ENCODE data around the gene DMRTC1B. TPM values are rescaled to one million over a fixed set of nuclear protein-coding genes. Genes with fewer than 3 reads are reported as not detected.
"Not testable (repeated sequence)": the region's sequence is repeated elsewhere in the genome, so short reads cannot be mapped to it uniquely, and the experiment has no call there.

DMRTC1B gene
- total RNA-seq: 1 to 10 TPM in 3 of 4 donors, not detected in 1; 1.7 to 2.8 (median 2.1) TPM

- intact Hi-C loops (cut with DNase I); H3K9me3 ChIP-seq; DNase-seq: not testable (repeated sequence)
Observed at GRCh38 chrX:72776653-72777466, at the start of gene DMRTC1B. Gene DMRTC1B (plus strand): TSS chrX:72776890. CDS start chrX:72845136, 68,246 bp downstream.

GRCh38 chrX:72727846-72728245 lies 48.8 kb upstream of the DMRTC1B start:
- no peak for TF ChIP-seq POLR2A (IDR thresholded peaks at IDR 0.05)
- intact Hi-C loops (cut with DNase I): no loop called here
- H3K9me3 ChIP-seq: no peaks in the 10 kb centered on the region
- no peaks in the 10 kb centered on the region for H3K4me1 ChIP-seq
- no peaks in the 10 kb centered on the region for H3K36me3 ChIP-seq
- no peak overlapping the region for H3K27ac ChIP-seq
- no peak overlapping the region for H3K4me3 ChIP-seq (replicated peaks in 1 of 3)
- no peak for DNase-seq
- WGBS, 2 donors: 92 to 93% methylated on average over 7 of the region's 7 CpGs
- H3K27me3 ChIP-seq: no peaks in the 10 kb centered on the region

More at GRCh38 chrX:72776653-72777466, at the start of gene DMRTC1B:
- not testable (repeated sequence) for H3K27me3 ChIP-seq; H3K4me3 ChIP-seq (replicated peaks in 1 of 3); H3K36me3 ChIP-seq; H3K4me1 ChIP-seq; H3K27ac ChIP-seq
- WGBS, 2 donors: no CpG with 5 or more reads among the region's 44 CpGs

GRCh38 chrX:72733636-72734035 lies 43.1 kb upstream of the DMRTC1B start:
- WGBS, 2 donors: 49 to 59% methylated on average over 8 of the region's 8 CpGs
- H3K4me3 ChIP-seq (replicated peaks in 1 of 3); H3K9me3 ChIP-seq: not testable (repeated sequence)

GRCh38 chrX:72735561-72735960 lies 41.1 kb upstream of the DMRTC1B start:
- Histone ChIP-seq H3K27me3 (no peaks in the 10 kb centered on the region), H3K27ac (no peak overlapping the region), H3K9me3 (no peaks in the 10 kb centered on the region), H3K36me3 (no peaks in the 10 kb centered on the region), H3K4me1 (no peaks in the 10 kb centered on the region), H3K4me3 (replicated peaks in 1 of 3) (no peak overlapping the region)
- WGBS, 2 donors: 83 to 90% methylated on average over 1 of the region's 1 CpG
- intact Hi-C loops (cut with DNase I): no loop called here
- no peak for DNase-seq
- no peak for TF ChIP-seq CTCF (IDR thresholded peaks at IDR 0.05)
- TF ChIP-seq POLR2A (IDR thresholded peaks at IDR 0.05): no peak

More at GRCh38 chrX:72733636-72734035, 43.1 kb upstream of the DMRTC1B start:
- DNase-seq; H3K27ac ChIP-seq; H3K4me1 ChIP-seq; H3K36me3 ChIP-seq; intact Hi-C loops (cut with DNase I); H3K27me3 ChIP-seq: not testable (repeated sequence)

GRCh38 chrX:72745546-72745945 lies 31.1 kb upstream of the DMRTC1B start:
- intact Hi-C loops (cut with DNase I); H3K4me1 ChIP-seq: not testable (repeated sequence)

GRCh38 chrX:72748545-72748944 lies 28.1 kb upstream of the DMRTC1B start:
- DNase-seq; H3K27ac ChIP-seq; H3K4me3 ChIP-seq (replicated peaks in 1 of 3); H3K27me3 ChIP-seq; H3K9me3 ChIP-seq; H3K4me1 ChIP-seq; H3K36me3 ChIP-seq; intact Hi-C loops (cut with DNase I): not testable (repeated sequence)
- WGBS, 2 donors: no CpG with 5 or more reads among the region's 3 CpGs

More at GRCh38 chrX:72745546-72745945, 31.1 kb upstream of the DMRTC1B start:
- not testable (repeated sequence) for H3K27ac ChIP-seq; H3K4me3 ChIP-seq (replicated peaks in 1 of 3); H3K36me3 ChIP-seq; DNase-seq; H3K9me3 ChIP-seq; H3K27me3 ChIP-seq
- no CpG with 5 or more reads among the region's 7 CpGs for WGBS, 2 donors

- H3K27ac ChIP-seq; H3K4me3 ChIP-seq (replicated peaks in 1 of 3): not testable (repeated sequence)
- WGBS, 2 donors: no CpG with 5 or more reads among the region's 9 CpGs
Observed at GRCh38 chrX:72760454-72760853, 16.2 kb upstream of the DMRTC1B start.

GRCh38 chrX:72777467-72777790 lies 739 bp downstream of the DMRTC1B start:
- H3K27me3 ChIP-seq; H3K4me1 ChIP-seq; DNase-seq; H3K4me3 ChIP-seq (replicated peaks in 1 of 3); intact Hi-C loops (cut with DNase I); H3K9me3 ChIP-seq; H3K27ac ChIP-seq; H3K36me3 ChIP-seq: not testable (repeated sequence)
- no CpG with 5 or more reads among the region's 15 CpGs for whole genome bisulfite sequencing, 2 donors

More at GRCh38 chrX:72760454-72760853, 16.2 kb upstream of the DMRTC1B start:
- H3K27me3 ChIP-seq; H3K9me3 ChIP-seq; H3K4me1 ChIP-seq; H3K36me3 ChIP-seq; DNase-seq; intact Hi-C loops (cut with DNase I): not testable (repeated sequence)

GRCh38 chrX:72778146-72778545 lies 1.5 kb downstream of the DMRTC1B start:
- H3K4me1 ChIP-seq; H3K27ac ChIP-seq; H3K36me3 ChIP-seq; H3K9me3 ChIP-seq; intact Hi-C loops (cut with DNase I); H3K4me3 ChIP-seq (replicated peaks in 1 of 3); H3K27me3 ChIP-seq; DNase-seq: not testable (repeated sequence)
- no CpG with 5 or more reads among the region's 6 CpGs for WGBS, 2 donors

- H3K27ac ChIP-seq; DNase-seq; H3K4me3 ChIP-seq (replicated peaks in 1 of 3); H3K27me3 ChIP-seq; H3K4me1 ChIP-seq; intact Hi-C loops (cut with DNase I); H3K9me3 ChIP-seq; H3K36me3 ChIP-seq: not testable (repeated sequence)
- WGBS, 2 donors: no CpG with 5 or more reads among the region's 15 CpGs
Observed at GRCh38 chrX:72782560-72782959, 5.9 kb downstream of the DMRTC1B start, which contains the start of gene FAM236B. Gene FAM236B (minus strand): TSS chrX:72782660. CDS start chrX:72782560, 100 bp downstream.

GRCh38 chrX:72783365-72783936 lies 6.8 kb downstream of the DMRTC1B start:
- no CpG with 5 or more reads among the region's 8 CpGs for WGBS, 2 donors
- DNase-seq; H3K9me3 ChIP-seq; H3K4me3 ChIP-seq (replicated peaks in 1 of 3); H3K27me3 ChIP-seq; intact Hi-C loops (cut with DNase I); H3K27ac ChIP-seq; H3K4me1 ChIP-seq; H3K36me3 ChIP-seq: not testable (repeated sequence)

GRCh38 chrX:72783964-72784363 lies 7.3 kb downstream of the DMRTC1B start:
- intact Hi-C loops (cut with DNase I); H3K9me3 ChIP-seq; H3K4me1 ChIP-seq; H3K27me3 ChIP-seq; H3K4me3 ChIP-seq (replicated peaks in 1 of 3); H3K36me3 ChIP-seq; H3K27ac ChIP-seq; DNase-seq: not testable (repeated sequence)
- no CpG with 5 or more reads among the region's 6 CpGs for WGBS, 2 donors

Data from thyroid gland (tissue), 4 donors.